ENCODE results near the gene ADM5.

Gene ADM5

GRCh38 chr19:49679771-49680413 lies 9.5 kb upstream of the ADM5 start:
- TF ChIP-seq, protein P1, sequence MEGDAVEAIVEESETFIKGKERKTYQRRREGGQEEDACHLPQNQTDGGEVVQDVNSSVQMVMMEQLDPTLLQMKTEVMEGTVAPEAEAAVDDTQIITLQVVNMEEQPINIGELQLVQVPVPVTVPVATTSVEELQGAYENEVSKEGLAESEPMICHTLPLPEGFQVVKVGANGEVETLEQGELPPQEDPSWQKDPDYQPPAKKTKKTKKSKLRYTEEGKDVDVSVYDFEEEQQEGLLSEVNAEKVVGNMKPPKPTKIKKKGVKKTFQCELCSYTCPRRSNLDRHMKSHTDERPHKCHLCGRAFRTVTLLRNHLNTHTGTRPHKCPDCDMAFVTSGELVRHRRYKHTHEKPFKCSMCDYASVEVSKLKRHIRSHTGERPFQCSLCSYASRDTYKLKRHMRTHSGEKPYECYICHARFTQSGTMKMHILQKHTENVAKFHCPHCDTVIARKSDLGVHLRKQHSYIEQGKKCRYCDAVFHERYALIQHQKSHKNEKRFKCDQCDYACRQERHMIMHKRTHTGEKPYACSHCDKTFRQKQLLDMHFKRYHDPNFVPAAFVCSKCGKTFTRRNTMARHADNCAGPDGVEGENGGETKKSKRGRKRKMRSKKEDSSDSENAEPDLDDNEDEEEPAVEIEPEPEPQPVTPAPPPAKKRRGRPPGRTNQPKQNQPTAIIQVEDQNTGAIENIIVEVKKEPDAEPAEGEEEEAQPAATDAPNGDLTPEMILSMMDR (IDR thresholded peaks at IDR 0.05; ENCODE audit: insufficient read depth, low read length, poor library complexity, severe bottlenecking), result no peak
- peak overlapping the region; percentile 60 for H3K4me3 ChIP-seq (replicated peaks; ENCODE audit: low read depth, low read length)
- no peak for DNase-seq (ENCODE audit: extremely low read depth, insufficient read length)
- H3K36me3 ChIP-seq (ENCODE audit: control insufficient read depth, insufficient read depth, low read length), result peaks cover 21% of the 10 kb centered on the region
- no peaks in the 10 kb centered on the region for H3K27me3 ChIP-seq (replicated peaks; ENCODE audit: control insufficient read depth, insufficient read depth, low read length)

DNA sequence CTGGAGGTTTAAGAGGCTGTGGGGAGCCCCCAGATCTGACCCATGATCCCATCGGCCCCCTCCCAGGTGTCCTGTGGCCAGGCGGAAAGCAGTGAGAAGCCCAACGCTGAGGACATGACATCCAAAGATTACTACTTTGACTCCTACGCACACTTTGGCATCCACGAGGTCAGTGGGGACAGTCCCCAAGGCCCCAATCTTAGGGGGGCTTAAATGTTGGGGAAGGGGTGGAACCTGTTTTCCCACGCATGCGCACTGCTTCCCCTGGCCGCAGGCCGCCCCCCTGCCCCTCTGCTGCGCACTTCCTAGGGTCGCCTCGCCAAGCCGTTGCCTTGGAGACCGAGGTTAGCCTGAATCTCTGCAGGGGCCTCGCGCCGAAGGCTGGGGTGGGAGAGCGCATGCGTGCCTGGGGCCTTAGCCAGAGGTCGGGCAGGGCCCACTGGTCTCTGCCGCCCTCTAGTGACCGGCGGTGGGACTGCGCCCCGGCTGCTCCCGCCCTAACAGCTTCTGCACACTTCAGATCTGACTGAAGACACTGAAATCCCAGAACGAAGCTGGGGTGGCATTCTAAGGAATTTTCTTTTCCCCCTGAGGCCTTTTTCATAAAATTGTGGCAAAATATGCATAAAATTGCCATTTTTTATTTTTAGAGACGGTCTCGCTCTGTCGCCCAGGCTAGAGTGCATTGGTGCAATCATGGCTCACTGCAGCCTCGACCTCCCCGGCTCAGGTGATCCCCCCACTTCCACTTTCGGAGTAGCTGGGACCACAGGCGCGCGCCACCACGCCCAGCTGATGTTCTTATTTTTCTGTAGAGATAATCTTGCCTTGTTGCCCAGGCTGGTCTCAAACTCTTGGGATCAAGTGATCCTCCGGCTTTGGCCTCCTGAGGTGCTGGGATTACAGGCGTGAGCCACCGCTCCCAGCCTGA lies 8.7 kb upstream of the ADM5 start:
- DNase-seq (ENCODE audit: extremely low read depth, insufficient read length), result peak; percentile 93
- TF ChIP-seq, protein P1 (IDR thresholded peaks at IDR 0.05; ENCODE audit: insufficient read depth, low read length, poor library complexity, severe bottlenecking), result peak; percentile 100
- Histone ChIP-seq H3K27me3 (replicated peaks; ENCODE audit: control insufficient read depth, insufficient read depth, low read length) (no peaks in the 10 kb centered on the region), H3K36me3 (ENCODE audit: control insufficient read depth, insufficient read depth, low read length) (peaks cover 25% of the 10 kb centered on the region), H3K4me3 (replicated peaks; ENCODE audit: low read depth, low read length) (peak overlapping the region; percentile 60)

- peaks cover 30% of the 10 kb centered on the region for H3K36me3 ChIP-seq (ENCODE audit: control insufficient read depth, insufficient read depth, low read length)
- TF ChIP-seq, protein P1 (IDR thresholded peaks at IDR 0.05; ENCODE audit: insufficient read depth, low read length, poor library complexity, severe bottlenecking), result no peak
- DNase-seq (ENCODE audit: extremely low read depth, insufficient read length), result no peak
- no peak overlapping the region for H3K4me3 ChIP-seq (replicated peaks; ENCODE audit: low read depth, low read length)
- H3K27me3 ChIP-seq (replicated peaks; ENCODE audit: control insufficient read depth, insufficient read depth, low read length), result no peaks in the 10 kb centered on the region
Observed at GRCh38 chr19:49681830-49682229, 7.6 kb upstream of the ADM5 start.

DNA sequence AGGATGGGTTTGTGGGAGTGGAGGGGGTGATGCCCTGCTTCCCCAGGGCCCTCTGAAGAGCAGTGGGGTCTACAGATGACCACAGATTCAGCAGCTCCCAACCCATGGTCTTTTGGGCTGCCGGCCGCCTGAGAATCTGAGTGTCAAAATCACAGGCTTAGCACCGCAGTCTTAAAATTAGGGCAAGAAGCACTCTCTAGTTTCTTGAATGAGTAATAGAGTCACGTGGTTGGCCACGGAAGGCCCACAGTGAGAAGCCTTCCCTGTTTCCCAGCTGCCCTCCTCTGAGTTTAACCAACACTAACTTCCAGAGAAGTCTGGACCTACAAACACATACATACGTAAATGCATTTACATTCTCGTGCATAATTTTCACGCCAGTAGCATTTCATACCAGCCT lies 7.1 kb upstream of the ADM5 start:
- no peak for DNase-seq (ENCODE audit: extremely low read depth, insufficient read length)
- no peaks in the 10 kb centered on the region for H3K27me3 ChIP-seq (replicated peaks; ENCODE audit: control insufficient read depth, insufficient read depth, low read length)
- H3K4me3 ChIP-seq (replicated peaks; ENCODE audit: low read depth, low read length), result no peak overlapping the region
- H3K36me3 ChIP-seq (ENCODE audit: control insufficient read depth, insufficient read depth, low read length), result peaks cover 35% of the 10 kb centered on the region
- TF ChIP-seq, protein P1 (IDR thresholded peaks at IDR 0.05; ENCODE audit: insufficient read depth, low read length, poor library complexity, severe bottlenecking), result no peak

- Histone ChIP-seq H3K36me3 (ENCODE audit: control insufficient read depth, insufficient read depth, low read length) (peaks cover 41% of the 10 kb centered on the region), H3K4me3 (replicated peaks; ENCODE audit: low read depth, low read length) (no peak overlapping the region), H3K27me3 (replicated peaks; ENCODE audit: control insufficient read depth, insufficient read depth, low read length) (no peaks in the 10 kb centered on the region)
- no peak for DNase-seq (ENCODE audit: extremely low read depth, insufficient read length)
- TF ChIP-seq, protein P1 (IDR thresholded peaks at IDR 0.05; ENCODE audit: insufficient read depth, low read length, poor library complexity, severe bottlenecking), result no peak
Observed at GRCh38 chr19:49683814-49684250, 5.6 kb upstream of the ADM5 start.
